Neuron (in vitro differentiated cells): Measurements from ENCODE around the gene TAF11L12.
"Not testable (repeated sequence)": the region's sequence is repeated elsewhere in the genome, so short reads cannot be mapped to it uniquely, and the experiment has no call there.

Experiments
- H2AFZ ChIP-seq: one replicate; pipeline ENCODE4 v1.6.1; 2013; ENCODE audit warnings: low read depth, mild to moderate bottlenecking, inconsistent platforms, low read length, moderate library complexity
- H3K27me3 ChIP-seq: one replicate; pipeline ENCODE4 v1.6.1; 2013; ENCODE audit warnings: low read length; ENCODE audit not compliant: insufficient read depth
- H3K36me3 ChIP-seq: one replicate; pipeline ENCODE4 v1.6.1; 2013; ENCODE audit warnings: low read length; ENCODE audit not compliant: insufficient read depth
- H3K4me1 ChIP-seq: one replicate; pipeline ENCODE4 v1.6.1; 2013; ENCODE audit warnings: low read length; ENCODE audit not compliant: insufficient read depth
- H3K4me3 ChIP-seq: 2 replicates; pipeline ENCODE4 v1.5.1; 2013; ENCODE audit warnings: mild to moderate bottlenecking, low read length, moderate library complexity
- H3K9me3 ChIP-seq: one replicate; pipeline ENCODE4 v1.6.1; 2013; ENCODE audit warnings: low read length

TAF11L12 gene

GRCh38 chr5:17610092-17610491 is at the start of gene TAF11L12:
Gene TAF11L12, plus strand, starts transcription at chr5:17610392.
- not testable (repeated sequence) for H3K27me3 ChIP-seq, H3K4me1 ChIP-seq, H2AFZ ChIP-seq, H3K36me3 ChIP-seq, H3K4me3 ChIP-seq, H3K9me3 ChIP-seq

GRCh38 chr5:17585658-17586057 is 24.5 kb upstream of the TAF11L12 start, which contains the start of gene TAF11L7:
Gene TAF11L7, minus strand, starts transcription at chr5:17585758.
- H3K4me1 ChIP-seq, H3K36me3 ChIP-seq, H3K9me3 ChIP-seq, H2AFZ ChIP-seq, H3K4me3 ChIP-seq, H3K27me3 ChIP-seq: not testable (repeated sequence)

GRCh38 chr5:17590860-17591259 is 19.3 kb upstream of the TAF11L12 start, which contains the start of gene TAF11L8:
Gene TAF11L8, minus strand, starts transcription at chr5:17590960.
- not testable (repeated sequence) for H2AFZ ChIP-seq, H3K4me3 ChIP-seq, H3K4me1 ChIP-seq, H3K27me3 ChIP-seq, H3K9me3 ChIP-seq, H3K36me3 ChIP-seq

- H3K4me1 ChIP-seq, H3K36me3 ChIP-seq, H3K9me3 ChIP-seq, H3K27me3 ChIP-seq, H3K4me3 ChIP-seq, H2AFZ ChIP-seq: not testable (repeated sequence)
Observed at GRCh38 chr5:17594255-17594654, 15.9 kb upstream of the TAF11L12 start, which contains the start of gene TAF11L9. Gene TAF11L9, minus strand, starts transcription at chr5:17594394.

- not testable (repeated sequence) for H2AFZ ChIP-seq, H3K9me3 ChIP-seq, H3K27me3 ChIP-seq, H3K4me1 ChIP-seq, H3K4me3 ChIP-seq, H3K36me3 ChIP-seq
Observed at GRCh38 chr5:17597728-17598127, 12.5 kb upstream of the TAF11L12 start, which contains the start of gene TAF11L10. Gene TAF11L10, minus strand, starts transcription at chr5:17597828.

GRCh38 chr5:17603880-17604279 is 6.3 kb upstream of the TAF11L12 start, which contains the start of gene TAF11L11:
Gene TAF11L11, plus strand, starts transcription at chr5:17604183.
- not testable (repeated sequence) for H3K4me1 ChIP-seq, H3K27me3 ChIP-seq, H3K9me3 ChIP-seq, H2AFZ ChIP-seq, H3K4me3 ChIP-seq, H3K36me3 ChIP-seq

- Histone ChIP-seq H3K9me3 (no peaks in the 10 kb centered on the region), H3K36me3 (no peaks in the 10 kb centered on the region), H3K27me3 (no peaks in the 10 kb centered on the region), H3K4me1 (no peaks in the 10 kb centered on the region), H2AFZ (no peak overlapping the region), H3K4me3 (no peak overlapping the region)
Observed at GRCh38 chr5:17604951-17605350, 5.2 kb upstream of the TAF11L12 start.

- H3K36me3 ChIP-seq, H3K4me3 ChIP-seq, H3K4me1 ChIP-seq, H3K27me3 ChIP-seq, H3K9me3 ChIP-seq, H2AFZ ChIP-seq: not testable (repeated sequence)
Observed at GRCh38 chr5:17607461-17607860, 2.7 kb upstream of the TAF11L12 start.

- H2AFZ ChIP-seq, result no peak overlapping the region
- H3K4me1 ChIP-seq, result no peaks in the 10 kb centered on the region
- H3K27me3 ChIP-seq, result no peaks in the 10 kb centered on the region
- H3K4me3 ChIP-seq, result no peak overlapping the region
- no peaks in the 10 kb centered on the region for H3K9me3 ChIP-seq
- H3K36me3 ChIP-seq, result no peaks in the 10 kb centered on the region
Observed at GRCh38 chr5:17614872-17615605, 4.8 kb downstream of the TAF11L12 start.

- no peak overlapping the region for H2AFZ ChIP-seq
- H3K27me3 ChIP-seq, result no peaks in the 10 kb centered on the region
- no peaks in the 10 kb centered on the region for H3K4me1 ChIP-seq
- no peaks in the 10 kb centered on the region for H3K36me3 ChIP-seq
- no peaks in the 10 kb centered on the region for H3K9me3 ChIP-seq
- H3K4me3 ChIP-seq, result no peak overlapping the region
Observed at GRCh38 chr5:17619354-17619753, 9.2 kb downstream of the TAF11L12 start.

- H2AFZ ChIP-seq, result no peak overlapping the region
- no peaks in the 10 kb centered on the region for H3K36me3 ChIP-seq
- no peaks in the 10 kb centered on the region for H3K4me1 ChIP-seq
- no peaks in the 10 kb centered on the region for H3K9me3 ChIP-seq
- H3K27me3 ChIP-seq, result no peaks in the 10 kb centered on the region
- H3K4me3 ChIP-seq, result no peak overlapping the region
Observed at GRCh38 chr5:17620627-17621026, 10.4 kb downstream of the TAF11L12 start.

GRCh38 chr5:17625686-17626085 is 15.5 kb downstream of the TAF11L12 start:
- Histone ChIP-seq H3K4me3 (no peak overlapping the region), H3K36me3 (no peaks in the 10 kb centered on the region), H3K9me3 (no peaks in the 10 kb centered on the region), H3K4me1 (no peaks in the 10 kb centered on the region), H2AFZ (no peak overlapping the region), H3K27me3 (no peaks in the 10 kb centered on the region)

- H3K9me3 ChIP-seq, H3K4me3 ChIP-seq, H2AFZ ChIP-seq, H3K36me3 ChIP-seq, H3K27me3 ChIP-seq, H3K4me1 ChIP-seq: not testable (repeated sequence)
Observed at GRCh38 chr5:17631788-17632187, 21.6 kb downstream of the TAF11L12 start, which contains the start of gene TAF11L13. Gene TAF11L13, plus strand, starts transcription at chr5:17632088.

GRCh38 chr5:17634160-17634559 is 24.0 kb downstream of the TAF11L12 start, which contains the start of gene TAF11L14:
Gene TAF11L14, plus strand, starts transcription at chr5:17634460.
- no peak within 1 kb of the TSS for H3K4me3 ChIP-seq
- H3K4me1 ChIP-seq, result no peaks in the 10 kb centered on the region
- H3K36me3 ChIP-seq, result no peaks in the 10 kb centered on the region
- H3K9me3 ChIP-seq, result no peaks in the 10 kb centered on the region
- H2AFZ ChIP-seq, result no peak within 1 kb of the TSS
- no peaks in the 10 kb centered on the region for H3K27me3 ChIP-seq
